SK-N-SH (cell line): Measurements from ENCODE around the gene HOXA5.

Source experiments
- PBX3 ChIP-seq: IDR thresholded peaks from 2 replicates; pipeline ENCODE4; 2012
- TF ChIP-seq, protein P1 (sequence below): IDR thresholded peaks from 2 replicates; pipeline ENCODE4 v1.6.1; 2012; ENCODE audit warnings: mild to moderate bottlenecking, low read depth, low read length, moderate library complexity

DNA sequence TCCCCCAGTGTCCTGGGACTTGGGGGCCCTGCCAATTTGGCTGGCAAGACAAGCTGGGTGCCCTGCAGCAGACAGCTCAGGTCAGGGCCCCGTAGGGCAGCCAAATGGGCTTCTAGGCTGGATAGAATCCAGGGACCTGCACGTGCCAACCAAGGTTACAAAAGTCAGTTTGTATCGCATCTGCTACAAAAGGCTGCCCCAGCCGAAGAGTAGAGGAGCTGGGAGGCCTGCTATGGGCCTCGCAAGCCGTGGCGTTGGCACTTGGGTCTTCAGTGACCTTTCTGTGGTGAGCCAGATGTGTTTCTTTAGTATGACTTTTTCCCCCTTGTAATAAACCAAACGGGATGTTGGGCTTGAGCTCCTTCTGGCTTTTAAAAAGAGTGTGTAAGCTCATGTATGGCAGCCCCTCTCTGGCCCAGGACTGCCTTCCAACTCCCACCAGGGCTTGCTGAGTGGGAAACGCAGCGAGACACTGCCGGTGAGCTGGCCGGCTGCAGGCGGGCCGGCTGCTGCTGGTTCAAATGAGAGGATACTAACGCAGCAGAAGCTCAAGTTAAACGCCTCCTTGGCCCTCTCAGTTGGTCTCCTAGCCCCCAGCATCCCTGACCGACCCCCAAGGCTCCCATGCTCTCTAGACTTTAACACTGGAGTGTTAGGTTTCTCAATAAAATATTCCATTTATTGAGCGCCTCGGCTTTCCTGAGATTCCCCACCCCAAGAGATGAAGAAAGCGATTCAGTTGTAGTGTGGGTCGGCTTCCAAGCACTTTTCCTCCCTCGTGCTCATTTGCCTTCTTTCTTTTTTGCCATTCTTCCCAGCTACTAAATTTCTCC, 33.7 kb upstream of the HOXA5 start:
- no peak for TF ChIP-seq PBX3
- TF ChIP-seq, protein P1, sequence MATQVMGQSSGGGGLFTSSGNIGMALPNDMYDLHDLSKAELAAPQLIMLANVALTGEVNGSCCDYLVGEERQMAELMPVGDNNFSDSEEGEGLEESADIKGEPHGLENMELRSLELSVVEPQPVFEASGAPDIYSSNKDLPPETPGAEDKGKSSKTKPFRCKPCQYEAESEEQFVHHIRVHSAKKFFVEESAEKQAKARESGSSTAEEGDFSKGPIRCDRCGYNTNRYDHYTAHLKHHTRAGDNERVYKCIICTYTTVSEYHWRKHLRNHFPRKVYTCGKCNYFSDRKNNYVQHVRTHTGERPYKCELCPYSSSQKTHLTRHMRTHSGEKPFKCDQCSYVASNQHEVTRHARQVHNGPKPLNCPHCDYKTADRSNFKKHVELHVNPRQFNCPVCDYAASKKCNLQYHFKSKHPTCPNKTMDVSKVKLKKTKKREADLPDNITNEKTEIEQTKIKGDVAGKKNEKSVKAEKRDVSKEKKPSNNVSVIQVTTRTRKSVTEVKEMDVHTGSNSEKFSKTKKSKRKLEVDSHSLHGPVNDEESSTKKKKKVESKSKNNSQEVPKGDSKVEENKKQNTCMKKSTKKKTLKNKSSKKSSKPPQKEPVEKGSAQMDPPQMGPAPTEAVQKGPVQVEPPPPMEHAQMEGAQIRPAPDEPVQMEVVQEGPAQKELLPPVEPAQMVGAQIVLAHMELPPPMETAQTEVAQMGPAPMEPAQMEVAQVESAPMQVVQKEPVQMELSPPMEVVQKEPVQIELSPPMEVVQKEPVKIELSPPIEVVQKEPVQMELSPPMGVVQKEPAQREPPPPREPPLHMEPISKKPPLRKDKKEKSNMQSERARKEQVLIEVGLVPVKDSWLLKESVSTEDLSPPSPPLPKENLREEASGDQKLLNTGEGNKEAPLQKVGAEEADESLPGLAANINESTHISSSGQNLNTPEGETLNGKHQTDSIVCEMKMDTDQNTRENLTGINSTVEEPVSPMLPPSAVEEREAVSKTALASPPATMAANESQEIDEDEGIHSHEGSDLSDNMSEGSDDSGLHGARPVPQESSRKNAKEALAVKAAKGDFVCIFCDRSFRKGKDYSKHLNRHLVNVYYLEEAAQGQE: no peak
